NOMO-1 treated with dmso at 0.1 percent for 144 hours (cell line): Measurements from ENCODE around the gene SELE.
"Not testable (repeated sequence)": the region's sequence is repeated elsewhere in the genome, so short reads cannot be mapped to it uniquely, and the experiment has no call there.

Experiments used
- DNase-seq: peaks from one replicate; lab custom pipeline; 2025; ENCODE audit not compliant: unreplicated experiment; lab: John Stamatoyannopoulos, UW

The SELE gene

GRCh38 chr1:169688377-169688776, 45.5 kb downstream of the SELE start:
- not testable (repeated sequence) for DNase-seq

GRCh38 chr1:169683661-169684060, 50.2 kb downstream of the SELE start:
- DNase-seq: no peak

- DNase-seq: not testable (repeated sequence)
These were observed 50.7 kb downstream of the SELE start for GRCh38 chr1:169683168-169683567.

- no peak for DNase-seq
These were observed 51.8 kb downstream of the SELE start for GRCh38 chr1:169682071-169682470.

GRCh38 chr1:169681140-169681539, 52.7 kb downstream of the SELE start:
- DNase-seq: no peak

- no peak for DNase-seq
These were observed 53.4 kb downstream of the SELE start for GRCh38 chr1:169680377-169681019.

- no peak for DNase-seq
These were observed 54.2 kb downstream of the SELE start for GRCh38 chr1:169679692-169680091.

- DNase-seq: no peak
These were observed 57.9 kb downstream of the SELE start for GRCh38 chr1:169676001-169676400.
